GM21360 (cell line): ENCODE results near the gene LPAR2.
A peak's percentile ranks its signal among the peaks of the same experiment; 100 is the strongest.
"Not testable (repeated sequence)": the region's sequence is repeated elsewhere in the genome, so short reads cannot be mapped to it uniquely, and the experiment has no call there.

Experiments used
- ATAC-seq: cut with Tn5 transposase; IDR thresholded peaks from one replicate; pipeline ENCODE4 v1.9.1; 2021; ENCODE audit warnings: mild to moderate bottlenecking, moderate library complexity; ENCODE audit not compliant: unreplicated experiment

LPAR2 gene

DNA sequence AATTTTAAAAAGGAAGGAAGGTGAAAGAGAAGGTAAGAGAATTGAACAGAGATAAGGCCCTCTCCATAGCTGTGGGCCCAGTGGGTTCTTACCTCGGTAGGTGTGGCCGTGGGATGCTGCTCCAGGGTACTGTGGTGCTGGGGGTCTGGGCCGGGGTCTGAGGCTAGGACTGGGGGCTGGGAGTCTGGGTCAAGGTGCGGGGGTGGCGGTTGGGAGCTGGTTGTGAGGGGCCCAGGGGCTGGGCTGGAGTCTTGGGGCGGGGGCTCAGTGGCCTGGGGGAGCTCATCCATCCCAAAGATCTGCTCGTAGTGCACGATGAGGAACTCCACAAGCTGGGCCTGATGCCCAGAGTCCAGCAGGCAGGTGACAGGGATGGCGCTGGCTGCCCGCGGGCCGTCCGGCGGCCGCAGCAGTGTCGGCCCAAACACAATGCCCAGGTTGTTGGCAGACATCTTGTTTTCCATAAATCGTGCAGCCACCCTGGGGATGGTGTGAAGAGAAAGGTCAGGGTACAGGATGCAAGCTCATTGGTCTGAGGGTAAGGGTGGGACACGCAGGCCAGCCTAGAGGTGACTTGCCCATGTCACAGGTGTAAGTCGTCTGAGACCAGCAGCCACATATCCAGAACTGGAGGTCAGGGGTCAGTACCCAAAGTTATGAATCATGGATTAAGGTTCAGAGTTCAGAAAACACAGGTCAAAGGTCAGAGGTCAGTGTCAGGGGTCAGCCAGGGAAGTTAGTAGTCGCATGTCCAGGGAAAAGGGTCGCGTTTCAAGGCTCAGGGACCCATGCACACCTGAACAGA, 5.9 kb upstream of the LPAR2 start:
- ATAC-seq = no peak

DNA sequence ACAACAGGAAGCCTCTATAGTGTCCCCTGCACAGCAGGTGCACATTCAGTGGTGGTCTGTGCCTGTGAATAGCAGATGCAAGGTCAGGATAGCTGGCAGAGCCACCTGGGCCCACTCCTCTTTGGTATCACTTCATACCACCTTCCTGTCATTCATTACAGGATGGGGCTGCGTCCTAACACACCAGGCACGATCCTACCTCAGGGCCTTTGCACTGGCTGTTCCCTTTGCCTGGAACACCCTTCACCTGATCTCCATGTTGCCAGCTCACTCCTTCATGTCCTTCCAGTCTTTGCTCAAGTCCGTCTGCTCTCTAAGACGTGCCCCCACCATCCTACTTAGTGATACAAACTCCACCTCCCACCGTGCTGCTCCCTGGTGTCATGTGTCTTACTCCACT, 4.6 kb upstream of the LPAR2 start:
- no peak for ATAC-seq

DNA sequence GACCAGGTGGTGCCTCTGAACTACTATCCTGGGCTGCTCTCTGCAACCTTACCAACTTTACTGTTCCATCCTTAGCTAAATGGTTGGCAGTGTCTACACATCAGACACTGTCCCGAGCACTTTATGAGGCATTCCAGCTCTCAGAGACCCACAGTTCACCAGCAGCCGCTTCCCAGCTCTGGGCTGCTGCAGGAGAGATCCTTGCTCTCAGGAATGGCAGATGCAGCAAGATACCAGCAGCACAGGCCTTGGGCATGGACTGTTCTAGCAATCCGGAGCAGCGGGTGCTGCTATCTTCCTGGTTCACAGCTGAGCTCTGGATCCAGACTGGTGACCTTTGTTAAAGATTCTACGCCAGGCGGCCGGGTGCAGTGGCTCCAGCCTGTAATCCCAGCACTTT, 3.3 kb upstream of the LPAR2 start:
- ATAC-seq = no peak

GRCh38 chr19:19630426-19630825, 2.4 kb upstream of the LPAR2 start:
- ATAC-seq = no peak

GRCh38 chr19:19630062-19630414, 2.0 kb upstream of the LPAR2 start:
- ATAC-seq = no peak

DNA sequence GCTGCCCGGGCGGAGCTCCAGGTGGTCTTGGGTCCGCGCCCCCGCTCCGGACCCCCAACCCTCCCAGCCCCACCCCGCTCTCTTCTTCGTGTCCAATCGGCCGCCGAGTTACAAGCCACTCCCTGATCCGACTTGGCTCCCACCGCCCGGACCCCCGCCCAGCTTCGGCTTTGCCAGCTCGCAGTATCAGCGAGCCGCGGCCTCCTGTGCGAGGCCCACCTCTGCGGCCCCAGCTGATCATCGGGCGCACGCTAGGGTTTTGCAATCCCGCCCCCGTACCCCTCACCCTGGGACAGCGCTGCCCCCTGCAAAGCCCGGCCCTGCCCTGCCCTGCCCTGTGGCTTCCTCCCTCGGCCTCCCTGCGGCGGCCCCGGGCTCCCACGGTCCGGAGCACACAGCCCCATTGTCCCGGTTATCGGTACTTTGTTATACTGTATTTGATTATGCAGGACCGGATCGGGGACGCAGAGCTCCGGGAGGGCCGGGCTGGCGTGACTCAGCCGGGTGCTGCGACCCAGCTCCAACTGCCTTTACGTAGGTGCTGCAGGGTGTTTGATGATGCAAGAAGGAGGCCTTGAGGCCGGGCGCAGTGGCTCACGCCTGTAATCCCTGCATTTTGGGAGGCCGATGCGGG, 598 bp upstream of the LPAR2 start:
- ATAC-seq = no peak

- ATAC-seq = no peak
Observed at GRCh38 chr19:19626516-19627472, 1.2 kb downstream of the LPAR2 start.

- ATAC-seq = no peak
Observed at GRCh38 chr19:19624032-19624570, 3.9 kb downstream of the LPAR2 start.

- no peak for ATAC-seq
Observed at GRCh38 chr19:19623383-19623782, 4.6 kb downstream of the LPAR2 start.

- no peak for ATAC-seq
Observed at GRCh38 chr19:19619849-19620210, 8.2 kb downstream of the LPAR2 start.

DNA sequence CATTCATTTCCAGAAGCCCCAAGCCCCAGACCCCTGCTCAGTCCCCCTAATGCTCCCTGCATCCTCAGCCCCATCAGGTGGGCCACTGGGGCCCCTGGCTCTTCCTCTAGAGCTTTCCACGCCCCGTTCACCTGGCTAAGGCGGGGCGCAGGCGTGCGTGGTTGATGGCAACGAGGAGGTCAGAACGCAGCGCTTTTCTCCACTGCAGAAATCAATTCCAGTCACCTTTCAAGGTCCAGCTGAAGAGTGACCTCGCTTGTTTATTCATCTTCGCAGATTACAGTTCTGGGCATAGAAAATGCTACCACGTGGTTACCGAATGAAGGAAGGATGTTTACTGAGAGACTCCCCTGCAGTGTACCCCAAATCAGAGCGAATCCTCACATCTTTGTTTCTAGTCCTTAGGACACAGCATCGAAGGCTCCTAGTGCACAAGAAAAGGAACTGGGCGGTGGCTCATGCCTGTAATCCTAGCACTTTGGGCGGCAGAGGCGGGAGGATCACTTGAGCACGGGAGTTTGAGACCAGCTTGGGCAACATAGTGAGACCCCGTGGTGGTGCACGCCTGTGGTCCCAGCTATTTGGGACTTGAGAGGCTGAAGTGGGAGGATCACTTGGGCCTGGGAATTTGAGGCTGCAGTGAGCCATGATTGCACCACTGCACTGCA, 8.7 kb downstream of the LPAR2 start:
- no peak for ATAC-seq

- ATAC-seq = peak; percentile 93
Observed at GRCh38 chr19:19618219-19619051, 9.6 kb downstream of the LPAR2 start, which contains the start of gene PBX4. TSS of gene PBX4 (minus strand) at chr19:19618687. CDS start at chr19:19618629, 58 bp downstream.

DNA sequence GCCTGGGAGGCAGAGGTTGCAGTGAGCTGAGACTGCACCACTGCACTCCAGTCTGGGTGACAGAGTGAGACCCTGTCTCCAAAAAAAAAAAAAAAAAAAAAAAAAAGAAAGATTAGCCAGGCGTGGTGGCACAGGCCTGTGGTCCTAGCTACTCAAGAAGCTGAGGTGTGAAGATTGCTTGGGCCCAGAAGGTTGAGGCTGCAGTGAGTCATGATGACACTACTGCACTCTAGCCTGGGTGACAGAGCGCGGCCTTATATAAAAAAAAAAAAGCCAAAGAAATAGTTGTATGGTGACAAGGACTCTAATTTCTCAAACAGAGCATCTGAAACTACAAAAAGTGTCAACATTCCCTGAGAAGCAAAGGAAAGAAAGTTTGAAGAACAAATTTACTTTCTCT, 12.9 kb downstream of the LPAR2 start:
- no peak for ATAC-seq

- no peak for ATAC-seq
Observed at GRCh38 chr19:19613506-19613905, 14.5 kb downstream of the LPAR2 start.

DNA sequence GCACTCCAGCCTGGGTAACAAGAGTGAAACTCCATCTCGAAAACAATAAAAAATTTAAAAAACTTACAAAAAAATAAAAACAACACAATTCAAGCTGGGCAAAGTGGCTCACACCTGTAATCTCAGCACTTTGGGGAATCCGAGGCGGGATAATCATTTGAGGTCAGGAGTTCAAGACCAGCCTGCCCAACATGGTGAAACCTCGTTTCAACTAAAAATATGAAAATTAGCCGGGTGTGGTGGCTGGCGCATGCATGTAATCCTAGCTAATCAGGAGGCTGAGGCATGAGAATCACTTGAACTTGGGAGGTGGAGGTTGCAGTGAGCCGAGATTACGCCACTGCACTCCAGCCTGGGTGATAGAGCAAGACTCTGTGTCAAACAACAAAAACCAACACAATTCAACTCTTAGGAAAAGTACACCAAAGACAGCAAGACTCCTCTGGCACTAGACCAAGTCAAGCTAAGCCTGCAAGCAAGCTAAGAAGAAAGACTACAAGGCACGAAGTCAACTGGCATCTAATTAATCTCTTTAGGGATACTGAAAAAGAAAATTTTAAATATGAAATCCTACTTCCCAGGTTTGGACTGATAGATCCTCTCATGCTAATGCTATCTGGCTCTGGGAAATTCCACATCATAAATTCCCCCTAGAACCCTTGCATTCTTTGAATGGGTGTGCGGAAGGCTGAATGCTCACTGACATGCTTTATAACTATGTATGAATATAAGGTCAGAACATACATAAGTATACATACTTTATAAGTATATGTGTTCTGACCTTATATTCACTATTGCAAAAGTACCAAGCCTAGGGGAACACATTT, 17.4 kb downstream of the LPAR2 start:
- ATAC-seq = no peak

DNA sequence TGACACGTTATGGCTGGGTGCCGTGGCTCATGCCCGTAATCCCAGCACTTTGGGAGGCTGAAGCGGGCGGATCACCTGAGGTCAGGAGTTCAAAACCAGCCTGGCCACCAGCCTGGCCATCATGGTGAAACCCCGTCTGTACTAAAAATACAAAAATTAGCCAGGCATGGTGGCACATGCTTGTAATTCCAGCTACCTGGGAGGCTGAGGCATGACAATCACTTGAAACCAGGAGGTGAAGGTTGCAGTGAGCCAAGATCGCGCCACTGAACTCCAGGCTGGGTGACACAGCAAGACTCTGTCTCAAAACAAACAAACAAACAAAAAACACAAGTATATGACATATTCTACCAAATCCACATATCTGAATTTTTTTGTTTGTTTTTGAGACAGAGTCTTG, 21.3 kb downstream of the LPAR2 start:
- ATAC-seq = not testable (repeated sequence)

DNA sequence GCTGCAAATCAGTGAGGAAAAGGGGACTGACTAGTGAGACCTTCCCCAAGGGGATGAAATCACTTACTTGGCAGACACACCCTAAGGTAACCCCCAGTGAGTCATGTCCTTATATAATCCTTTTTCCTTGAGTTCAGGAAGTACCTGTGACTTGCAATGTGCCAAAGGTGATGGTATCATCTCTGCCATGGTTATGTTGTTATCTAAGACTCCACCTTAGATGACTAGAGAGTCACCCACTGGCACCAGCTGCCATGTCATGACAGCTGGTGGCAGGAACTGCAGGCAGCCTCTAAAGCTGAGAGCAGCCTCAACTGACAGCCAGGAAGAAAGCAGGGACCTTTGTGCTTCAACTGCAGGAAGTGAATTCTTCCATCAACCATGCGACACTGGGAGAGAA, 22.0 kb downstream of the LPAR2 start:
- ATAC-seq = no peak

DNA sequence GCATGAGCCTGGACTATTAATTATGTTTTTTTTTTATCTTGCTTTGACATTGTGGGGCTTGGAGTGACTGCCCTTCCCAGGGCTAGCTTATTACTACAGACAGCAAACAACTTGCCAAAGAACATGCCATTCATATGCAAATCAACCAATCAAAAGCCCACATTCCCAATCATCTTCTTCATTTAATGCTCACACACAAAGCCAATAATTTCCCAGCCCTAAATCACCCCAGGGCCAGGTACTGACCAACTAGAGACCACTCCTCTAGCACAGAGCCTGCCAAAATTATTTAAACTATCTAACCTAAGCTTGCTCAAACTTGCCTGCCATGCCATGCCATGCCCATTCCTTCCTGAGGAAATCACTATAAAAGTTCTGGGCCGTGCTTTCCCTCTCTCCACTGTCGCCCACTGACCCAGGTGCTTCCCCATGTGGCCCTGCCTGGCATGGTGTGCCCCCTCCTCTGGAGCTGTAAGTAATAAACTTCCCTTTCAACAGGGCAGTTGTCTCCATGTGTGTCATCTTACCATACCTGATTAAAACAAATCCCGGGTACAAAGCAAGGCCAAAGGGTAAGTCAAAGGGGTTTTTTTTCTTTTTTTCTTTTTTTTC, 25.2 kb downstream of the LPAR2 start:
- ATAC-seq = no peak
